K562 treated with DMSO at 1 percent for 12 hours (cell line): ENCODE results near the gene SLC5A9. TPM values are rescaled to one million over a fixed set of nuclear protein-coding genes. Genes with fewer than 3 reads are reported as not detected.

Experiments
- total RNA-seq: library from RNA; unstranded; fragments of 300-600 nt; gene quantifications from 2 replicates; pipeline ENCODE4 v1.2.3, GENCODE V29; 2022; ENCODE audit not compliant: insufficient read depth

SLC5A9 gene
- total RNA-seq: not detected in 2 replicates

DNA sequence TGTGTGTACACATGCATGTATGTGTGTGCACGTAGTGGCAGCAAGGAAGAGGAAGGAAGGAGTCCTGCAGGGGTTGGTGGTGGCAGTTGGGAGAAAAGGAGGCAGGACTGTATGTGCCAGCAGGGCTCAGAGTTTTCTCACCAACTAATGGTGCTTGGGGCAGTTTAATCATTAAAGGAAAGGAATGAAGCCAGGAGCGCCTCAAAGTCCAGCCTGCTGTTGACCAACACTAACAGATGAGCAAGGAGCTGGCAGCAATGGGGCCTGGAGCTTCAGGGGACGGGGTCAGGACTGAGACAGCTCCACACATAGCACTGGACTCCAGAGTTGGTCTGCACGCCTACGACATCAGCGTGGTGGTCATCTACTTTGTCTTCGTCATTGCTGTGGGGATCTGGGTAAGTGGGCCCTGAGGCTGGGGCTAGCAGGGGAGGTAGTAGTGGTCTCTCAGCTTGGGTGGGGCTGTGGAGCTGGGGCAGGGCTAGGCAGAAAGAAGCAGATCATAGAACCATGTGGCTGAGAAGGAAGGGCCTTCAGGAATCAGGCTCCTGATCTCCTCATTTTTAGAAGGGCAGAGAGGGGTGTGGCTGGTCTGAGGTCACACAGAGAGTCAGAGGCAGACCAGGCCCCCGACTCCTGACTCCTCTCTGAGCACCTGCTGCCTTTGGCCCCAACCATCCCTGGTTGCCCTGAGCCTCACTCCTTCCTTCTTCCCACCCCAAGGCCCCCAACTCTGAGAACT lies at the start of gene SLC5A9:
TSS of gene SLC5A9 (plus strand) at position 216 of the 742 bp plus-strand sequence. CDS start at position 237, 21 bp downstream.

Other genes with a start within 250 kb of the SLC5A9 start
- not detected in 2 replicates for gene TRABD2B, start 225.3 kb upstream of the SLC5A9 start, total RNA-seq
- 0.65 TPM in 1 of 2 replicates, not detected in the other for gene SPATA6, start 249.5 kb downstream of the SLC5A9 start, total RNA-seq